ENCODE data around the gene SIRPA.

GRCh38 chr20:1877609-1878200 is 17.5 kb upstream of the SIRPA start:
- TF ChIP-seq, protein P1, sequence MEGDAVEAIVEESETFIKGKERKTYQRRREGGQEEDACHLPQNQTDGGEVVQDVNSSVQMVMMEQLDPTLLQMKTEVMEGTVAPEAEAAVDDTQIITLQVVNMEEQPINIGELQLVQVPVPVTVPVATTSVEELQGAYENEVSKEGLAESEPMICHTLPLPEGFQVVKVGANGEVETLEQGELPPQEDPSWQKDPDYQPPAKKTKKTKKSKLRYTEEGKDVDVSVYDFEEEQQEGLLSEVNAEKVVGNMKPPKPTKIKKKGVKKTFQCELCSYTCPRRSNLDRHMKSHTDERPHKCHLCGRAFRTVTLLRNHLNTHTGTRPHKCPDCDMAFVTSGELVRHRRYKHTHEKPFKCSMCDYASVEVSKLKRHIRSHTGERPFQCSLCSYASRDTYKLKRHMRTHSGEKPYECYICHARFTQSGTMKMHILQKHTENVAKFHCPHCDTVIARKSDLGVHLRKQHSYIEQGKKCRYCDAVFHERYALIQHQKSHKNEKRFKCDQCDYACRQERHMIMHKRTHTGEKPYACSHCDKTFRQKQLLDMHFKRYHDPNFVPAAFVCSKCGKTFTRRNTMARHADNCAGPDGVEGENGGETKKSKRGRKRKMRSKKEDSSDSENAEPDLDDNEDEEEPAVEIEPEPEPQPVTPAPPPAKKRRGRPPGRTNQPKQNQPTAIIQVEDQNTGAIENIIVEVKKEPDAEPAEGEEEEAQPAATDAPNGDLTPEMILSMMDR (conservative IDR thresholded peaks at IDR 0.05 in 1 of 2, IDR thresholded peaks at IDR 0.05 in 1 of 2; ENCODE audit: low read depth in 1 of 2, low read length in 2 of 2): no peak
- no peak for TF ChIP-seq EZH2 (IDR thresholded peaks at IDR 0.05; ENCODE audit: low read length, missing control alignments)

Data from fibroblast of lung (primary cell).